ENCODE measurements around the gene HEXIM1.

HEXIM1 gene

DNA sequence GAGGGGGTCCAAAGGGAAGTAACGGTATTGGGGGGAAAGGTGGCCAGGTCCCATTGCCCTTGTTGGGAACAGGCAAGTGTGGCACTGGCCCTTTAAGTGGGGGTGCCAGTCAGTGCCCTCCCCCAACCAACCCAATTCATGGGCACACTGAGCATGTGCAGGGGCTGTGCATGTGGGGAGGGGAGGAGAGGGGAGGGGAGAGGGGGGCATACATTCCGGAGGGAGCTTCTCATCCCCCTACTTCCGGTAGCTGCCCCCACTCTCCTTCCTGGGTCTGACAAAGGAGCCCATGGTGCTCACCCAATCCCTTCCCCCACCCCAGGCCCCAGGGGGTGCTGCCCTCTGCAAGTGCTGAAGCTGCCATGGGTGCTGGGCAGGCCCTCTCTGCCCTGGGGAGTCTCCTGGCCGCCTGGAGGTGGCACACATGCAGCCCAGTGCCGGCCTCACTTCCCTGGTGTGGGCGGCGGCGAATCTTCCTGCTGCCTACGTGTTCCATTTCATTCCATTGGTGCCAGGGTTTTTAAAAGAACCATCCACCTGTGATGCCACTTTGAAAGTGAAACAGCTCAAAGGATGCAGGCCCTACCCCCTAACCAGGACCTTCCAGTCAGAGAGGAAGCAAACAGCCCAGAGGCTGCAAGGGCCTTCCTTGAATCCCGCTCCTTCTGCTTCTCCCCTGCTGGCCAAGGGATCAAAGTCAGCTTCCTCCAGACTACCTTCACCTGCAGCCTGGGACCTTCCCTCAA lies 24.4 kb downstream of the HEXIM1 start:
- Mint-ChIP-seq H3K27me3 (no peaks in the 10 kb centered on the region), H3K4me1 (ENCODE audit: low read depth) (peaks cover 57% of the 10 kb centered on the region), H3K4me3 (peak overlapping the region; percentile 75), H3K9me3 (no peaks in the 10 kb centered on the region), H3K27ac (peak overlapping the region; percentile 93), H3K36me3 (ENCODE audit: low read depth) (peaks cover 13% of the 10 kb centered on the region)
- intact Hi-C loops (cut with micrococcal nuclease): loop anchor here (1.0 kb wide), 1 partner anchor 11 kb away; the partner anchor contains the start of gene HEXIM2

GRCh38 chr17:45175759-45176115 lies 27.5 kb downstream of the HEXIM1 start:
- no peaks in the 10 kb centered on the region for H3K9me3 Mint-ChIP-seq
- H3K27ac Mint-ChIP-seq: peak overlapping the region; percentile 41
- no peaks in the 10 kb centered on the region for H3K27me3 Mint-ChIP-seq

DNA sequence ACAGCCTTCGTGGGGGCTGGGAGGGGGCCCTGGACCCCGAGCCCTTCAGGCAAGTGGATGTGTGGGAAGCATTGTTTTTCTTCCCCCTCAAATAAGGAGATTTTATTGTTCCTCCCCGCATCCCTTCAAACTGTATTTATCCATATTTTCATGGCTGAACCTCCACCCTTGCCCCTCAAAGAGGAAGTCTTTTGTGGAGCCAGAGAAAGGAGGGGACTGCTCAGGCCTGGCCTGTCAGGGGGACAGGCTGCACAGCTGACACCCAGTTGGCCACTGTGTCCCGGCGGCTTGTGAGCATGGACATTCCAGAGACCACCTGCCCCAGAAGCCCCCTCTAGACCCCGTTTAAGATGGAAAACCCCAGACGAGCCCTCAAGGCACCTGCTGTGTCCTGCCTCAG lies 29.3 kb downstream of the HEXIM1 start:
- intact Hi-C loops (cut with micrococcal nuclease): no loop called here
- no peaks in the 10 kb centered on the region for H3K9me3 Mint-ChIP-seq
- H3K36me3 Mint-ChIP-seq (ENCODE audit: low read depth): no peaks in the 10 kb centered on the region
- H3K4me3 Mint-ChIP-seq: no peak overlapping the region
- H3K4me1 Mint-ChIP-seq (ENCODE audit: low read depth): peaks cover 34% of the 10 kb centered on the region
- H3K27me3 Mint-ChIP-seq: no peaks in the 10 kb centered on the region
- no peak overlapping the region for H3K27ac Mint-ChIP-seq

More at GRCh38 chr17:45175759-45176115, 27.5 kb downstream of the HEXIM1 start:
- Mint-ChIP-seq H3K4me1 (ENCODE audit: low read depth) (peaks cover 49% of the 10 kb centered on the region), H3K36me3 (ENCODE audit: low read depth) (no peaks in the 10 kb centered on the region), H3K4me3 (no peak overlapping the region)
- intact Hi-C loops (cut with micrococcal nuclease): no loop called here

- Mint-ChIP-seq H3K4me3 (no peak overlapping the region), H3K27ac (no peak overlapping the region), H3K9me3 (no peaks in the 10 kb centered on the region), H3K4me1 (ENCODE audit: low read depth) (peaks cover 14% of the 10 kb centered on the region), H3K36me3 (ENCODE audit: low read depth) (no peaks in the 10 kb centered on the region), H3K27me3 (no peaks in the 10 kb centered on the region)
- intact Hi-C loops (cut with micrococcal nuclease): no loop called here
These were observed 35.9 kb downstream of the HEXIM1 start for GRCh38 chr17:45184144-45184543.

- peaks cover 14% of the 10 kb centered on the region for H3K4me1 Mint-ChIP-seq (ENCODE audit: low read depth)
- no peaks in the 10 kb centered on the region for H3K36me3 Mint-ChIP-seq (ENCODE audit: low read depth)
- intact Hi-C loops (cut with micrococcal nuclease): no loop called here
- H3K27ac Mint-ChIP-seq: no peak overlapping the region
- H3K4me3 Mint-ChIP-seq: no peak overlapping the region
- no peaks in the 10 kb centered on the region for H3K9me3 Mint-ChIP-seq
- no peaks in the 10 kb centered on the region for H3K27me3 Mint-ChIP-seq
These were observed 38.6 kb downstream of the HEXIM1 start for GRCh38 chr17:45186801-45187354.

DNA sequence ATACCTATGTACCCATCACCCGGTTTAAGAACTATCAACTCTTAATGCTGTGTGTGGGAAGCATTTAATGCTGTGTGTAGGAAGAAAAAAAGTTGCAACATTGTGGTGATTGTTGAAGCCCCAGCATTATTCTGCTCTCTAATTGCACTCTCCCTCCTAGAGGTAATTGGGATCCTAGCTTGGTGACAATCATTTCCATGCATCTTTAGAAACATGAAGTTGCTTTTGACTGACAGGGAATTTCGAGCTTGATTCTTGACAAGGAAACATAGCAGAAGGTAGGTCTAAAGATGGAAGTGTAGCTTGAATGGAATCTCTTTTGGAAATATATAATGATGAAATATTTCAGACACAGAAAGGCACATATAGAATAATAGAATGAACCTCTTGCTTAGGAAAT lies 40.7 kb downstream of the HEXIM1 start:
- H3K4me3 Mint-ChIP-seq: no peak overlapping the region
- intact Hi-C loops (cut with micrococcal nuclease): no loop called here
- no peaks in the 10 kb centered on the region for H3K27me3 Mint-ChIP-seq

DNA sequence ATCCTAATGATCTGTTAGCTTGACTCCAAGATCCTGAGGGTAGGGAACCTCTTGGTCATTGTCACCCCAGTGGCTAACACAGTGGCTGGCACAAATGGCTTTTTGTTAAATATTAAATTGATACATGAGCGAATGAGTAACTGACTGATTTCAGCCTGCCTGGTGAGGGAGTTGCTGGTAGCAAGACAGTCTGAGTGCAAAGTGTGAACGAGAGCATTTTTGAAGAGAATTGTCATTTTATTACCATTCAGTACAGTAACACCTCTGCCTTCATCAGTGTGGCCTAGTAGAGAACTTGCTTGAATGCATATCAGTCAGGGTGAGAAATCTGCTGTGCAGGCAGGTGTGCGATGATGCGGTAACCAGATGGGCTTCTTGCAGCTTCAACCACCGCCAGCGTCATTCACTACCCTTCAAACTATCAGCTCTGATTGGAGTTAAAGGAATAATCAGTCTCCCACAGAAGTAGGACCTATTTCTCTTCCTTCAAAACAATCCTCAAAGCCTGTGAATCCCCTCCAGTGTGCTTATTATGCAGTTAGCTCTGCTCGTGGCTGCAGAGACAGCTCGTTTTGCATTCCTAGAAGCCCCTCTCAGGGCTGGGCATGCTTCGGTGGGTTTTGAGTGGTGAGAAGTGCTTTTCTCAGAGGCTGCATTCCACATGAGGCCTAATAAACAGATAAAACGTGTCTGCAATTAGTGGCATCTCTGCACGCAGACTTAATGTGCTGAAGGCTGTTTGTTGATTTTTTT lies 42.4 kb downstream of the HEXIM1 start:
- H3K4me3 Mint-ChIP-seq: no peak overlapping the region
- no peak overlapping the region for H3K27ac Mint-ChIP-seq
- H3K4me1 Mint-ChIP-seq (ENCODE audit: low read depth): peaks cover 6% of the 10 kb centered on the region
- no peaks in the 10 kb centered on the region for H3K9me3 Mint-ChIP-seq
- intact Hi-C loops (cut with micrococcal nuclease): no loop called here
- H3K27me3 Mint-ChIP-seq: no peaks in the 10 kb centered on the region
- H3K36me3 Mint-ChIP-seq (ENCODE audit: low read depth): no peaks in the 10 kb centered on the region

More for the DNA sequence above, 40.7 kb downstream of the HEXIM1 start:
- Mint-ChIP-seq H3K4me1 (ENCODE audit: low read depth) (peaks cover 6% of the 10 kb centered on the region), H3K9me3 (no peaks in the 10 kb centered on the region), H3K36me3 (ENCODE audit: low read depth) (no peaks in the 10 kb centered on the region), H3K27ac (no peak overlapping the region)

DNA sequence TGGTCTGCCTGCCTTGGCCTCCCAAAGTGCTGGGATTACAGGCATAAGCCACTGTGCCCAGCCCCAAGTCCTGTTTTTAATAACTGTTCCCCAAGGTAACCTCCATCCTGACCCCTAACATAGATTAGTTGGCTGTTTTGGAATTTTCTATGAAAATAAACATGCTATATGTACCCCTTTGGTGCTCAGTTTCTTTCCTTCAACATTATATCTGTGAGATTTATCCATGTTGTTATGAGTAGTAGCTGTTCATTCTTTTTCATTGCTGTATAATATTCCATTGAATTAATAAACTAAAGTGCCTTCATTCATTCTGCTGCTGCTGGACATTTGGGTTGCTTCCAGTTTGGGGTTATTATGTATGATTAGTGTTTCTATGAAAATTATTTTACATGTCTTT lies 47.1 kb downstream of the HEXIM1 start:
- peaks cover 16% of the 10 kb centered on the region for H3K4me1 Mint-ChIP-seq (ENCODE audit: low read depth)
- H3K4me3 Mint-ChIP-seq: no peak overlapping the region
- H3K27ac Mint-ChIP-seq: no peak overlapping the region
- no peaks in the 10 kb centered on the region for H3K36me3 Mint-ChIP-seq (ENCODE audit: low read depth)
- no peaks in the 10 kb centered on the region for H3K9me3 Mint-ChIP-seq
- intact Hi-C loops (cut with micrococcal nuclease): no loop called here
- no peaks in the 10 kb centered on the region for H3K27me3 Mint-ChIP-seq

GRCh38 chr17:45197108-45197507 lies 48.8 kb downstream of the HEXIM1 start:
- H3K4me3 Mint-ChIP-seq: no peak overlapping the region
- no peaks in the 10 kb centered on the region for H3K36me3 Mint-ChIP-seq (ENCODE audit: low read depth)
- intact Hi-C loops (cut with micrococcal nuclease): loop anchor here (1.0 kb wide), 2 partner anchors 48 to 62 kb away; partner anchors contain the start of gene ACBD4
- no peaks in the 10 kb centered on the region for H3K27me3 Mint-ChIP-seq
- no peak overlapping the region for H3K27ac Mint-ChIP-seq
- H3K9me3 Mint-ChIP-seq: no peaks in the 10 kb centered on the region
- peaks cover 33% of the 10 kb centered on the region for H3K4me1 Mint-ChIP-seq (ENCODE audit: low read depth)

GRCh38 chr17:45197555-45198334 lies 49.5 kb downstream of the HEXIM1 start:
- intact Hi-C loops (cut with micrococcal nuclease): loop anchor here (1.0 kb wide), 2 partner anchors 48 to 62 kb away; partner anchors contain the start of gene ACBD4
- no peaks in the 10 kb centered on the region for H3K36me3 Mint-ChIP-seq (ENCODE audit: low read depth)
- peak overlapping the region; percentile 56 for H3K27ac Mint-ChIP-seq
- H3K4me3 Mint-ChIP-seq: peak overlapping the region; percentile 9
- no peaks in the 10 kb centered on the region for H3K27me3 Mint-ChIP-seq
- H3K9me3 Mint-ChIP-seq: no peaks in the 10 kb centered on the region
- H3K4me1 Mint-ChIP-seq (ENCODE audit: low read depth): peaks cover 39% of the 10 kb centered on the region

- no peaks in the 10 kb centered on the region for H3K36me3 Mint-ChIP-seq (ENCODE audit: low read depth)
- intact Hi-C loops (cut with micrococcal nuclease): no loop called here
- H3K27ac Mint-ChIP-seq: peak overlapping the region; percentile 60
- H3K9me3 Mint-ChIP-seq: no peaks in the 10 kb centered on the region
- H3K4me3 Mint-ChIP-seq: no peak overlapping the region
- no peaks in the 10 kb centered on the region for H3K27me3 Mint-ChIP-seq
- peaks cover 45% of the 10 kb centered on the region for H3K4me1 Mint-ChIP-seq (ENCODE audit: low read depth)
These were observed 52.4 kb downstream of the HEXIM1 start for GRCh38 chr17:45200701-45201100.

GRCh38 chr17:45201457-45201856 lies 53.2 kb downstream of the HEXIM1 start:
- Mint-ChIP-seq H3K27ac (peak overlapping the region; percentile 60), H3K9me3 (no peaks in the 10 kb centered on the region), H3K36me3 (ENCODE audit: low read depth) (no peaks in the 10 kb centered on the region), H3K27me3 (no peaks in the 10 kb centered on the region), H3K4me3 (no peak overlapping the region), H3K4me1 (ENCODE audit: low read depth) (peaks cover 40% of the 10 kb centered on the region)
- intact Hi-C loops (cut with micrococcal nuclease): no loop called here
